ENCODE measurements around the gene MAN1A1. TPM values are rescaled to one million over a fixed set of nuclear protein-coding genes. Genes with fewer than 3 reads are reported as not detected.

Gene MAN1A1
- total RNA-seq, 1 experiment from 2014 or later: 19.0 TPM

DNA sequence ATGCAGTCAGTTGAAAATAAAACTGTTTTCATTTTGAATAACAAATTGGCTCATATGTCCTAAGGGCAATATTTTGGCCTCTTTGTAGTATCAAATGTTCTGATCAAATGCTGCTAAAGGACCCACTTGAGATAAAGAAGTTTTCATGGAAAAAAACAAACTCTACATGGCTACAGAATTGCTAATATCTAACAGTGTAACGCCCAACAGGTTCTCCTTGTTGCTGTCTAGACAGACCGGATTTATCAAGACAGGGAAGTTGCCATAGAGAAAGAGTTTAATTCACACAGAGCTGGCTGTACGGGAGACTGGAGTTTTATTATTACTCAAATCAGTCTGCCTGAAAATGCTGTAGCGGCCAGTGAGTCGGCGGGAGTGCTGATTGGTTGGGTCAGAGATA, 19.4 kb upstream of the MAN1A1 start:
- Histone ChIP-seq H3K9me2 (replicated peaks; ENCODE audit: low read length) (no peaks in the 10 kb centered on the region), H4K20me1 (ENCODE audit: low read length) (no peaks in the 10 kb centered on the region), H3K79me2 (ENCODE audit: low read length) (no peaks in the 10 kb centered on the region), H3F3A (ENCODE audit: low read length, unreplicated experiment) (no peaks in the 10 kb centered on the region), H3K27ac (ENCODE audit: low read length) (no peak overlapping the region), H2AFZ (ENCODE audit: low read length) (no peak overlapping the region), H3K4me1 (ENCODE audit: insufficient read depth, low read length) (no peaks in the 10 kb centered on the region), H3K36me3 (ENCODE audit: low read depth, low read length) (no peaks in the 10 kb centered on the region), H3K27me3 (ENCODE audit: low read length) (no peaks in the 10 kb centered on the region), H3K4me2 (ENCODE audit: low read length) (no peak overlapping the region), H3K9ac (ENCODE audit: low read length) (no peak overlapping the region), H3K4me3 (ENCODE audit: low read length) (no peak overlapping the region), H3K9me3 (ENCODE audit: low read length) (no peaks in the 10 kb centered on the region)
- BruUV-seq (replicated peaks): no TSS peak
- CTCF ChIA-PET: no interaction called here
- intact Hi-C loops (cut with micrococcal nuclease): no loop called here
- POLR2A ChIA-PET (ENCODE audit: unreplicated experiment): no interaction called here
- ATAC-seq (no peak), DNase-seq (no peak)
- no peak for TF ChIP-seq EZH2phosphoT487 (IDR thresholded peaks at IDR 0.05; ENCODE audit: borderline replicate concordance, low read length)
- TF ChIP-seq EZH2 (IDR thresholded peaks at IDR 0.05; ENCODE audit: low read length, unreplicated experiment): no peak
- TF ChIP-seq, protein P1, sequence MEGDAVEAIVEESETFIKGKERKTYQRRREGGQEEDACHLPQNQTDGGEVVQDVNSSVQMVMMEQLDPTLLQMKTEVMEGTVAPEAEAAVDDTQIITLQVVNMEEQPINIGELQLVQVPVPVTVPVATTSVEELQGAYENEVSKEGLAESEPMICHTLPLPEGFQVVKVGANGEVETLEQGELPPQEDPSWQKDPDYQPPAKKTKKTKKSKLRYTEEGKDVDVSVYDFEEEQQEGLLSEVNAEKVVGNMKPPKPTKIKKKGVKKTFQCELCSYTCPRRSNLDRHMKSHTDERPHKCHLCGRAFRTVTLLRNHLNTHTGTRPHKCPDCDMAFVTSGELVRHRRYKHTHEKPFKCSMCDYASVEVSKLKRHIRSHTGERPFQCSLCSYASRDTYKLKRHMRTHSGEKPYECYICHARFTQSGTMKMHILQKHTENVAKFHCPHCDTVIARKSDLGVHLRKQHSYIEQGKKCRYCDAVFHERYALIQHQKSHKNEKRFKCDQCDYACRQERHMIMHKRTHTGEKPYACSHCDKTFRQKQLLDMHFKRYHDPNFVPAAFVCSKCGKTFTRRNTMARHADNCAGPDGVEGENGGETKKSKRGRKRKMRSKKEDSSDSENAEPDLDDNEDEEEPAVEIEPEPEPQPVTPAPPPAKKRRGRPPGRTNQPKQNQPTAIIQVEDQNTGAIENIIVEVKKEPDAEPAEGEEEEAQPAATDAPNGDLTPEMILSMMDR (conservative IDR thresholded peaks at IDR 0.05; ENCODE audit: low read depth, low read length): no peak

DNA sequence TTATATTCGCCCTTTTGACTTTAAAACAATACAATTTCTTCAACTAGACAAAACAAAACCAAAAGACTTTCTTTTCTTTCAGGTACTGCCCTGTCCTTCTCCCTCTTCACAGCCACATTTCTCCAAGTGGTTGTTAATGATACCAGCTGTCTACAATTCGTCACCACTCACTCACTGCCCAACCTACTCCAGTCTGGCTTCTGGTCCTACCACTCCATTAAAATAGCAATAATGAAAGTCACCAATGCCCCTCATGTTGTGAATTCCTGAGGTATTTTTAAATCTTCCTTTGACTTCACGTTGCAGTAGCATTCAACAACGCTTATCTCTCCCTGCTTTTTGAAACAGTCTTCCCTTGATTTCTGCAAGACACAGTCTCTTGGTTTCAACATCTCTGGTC, 11.6 kb upstream of the MAN1A1 start:
- H3K27ac ChIP-seq (ENCODE audit: low read length): no peak overlapping the region
- ChIA-PET CTCF (no interaction called here), POLR2A (ENCODE audit: unreplicated experiment) (no interaction called here)
- H3F3A ChIP-seq (ENCODE audit: low read length, unreplicated experiment): no peaks in the 10 kb centered on the region
- no peaks in the 10 kb centered on the region for H4K20me1 ChIP-seq (ENCODE audit: low read length)
- H3K27me3 ChIP-seq (ENCODE audit: low read length): no peaks in the 10 kb centered on the region
- H3K4me3 ChIP-seq (ENCODE audit: low read length): no peak overlapping the region
- H3K4me2 ChIP-seq (ENCODE audit: low read length): no peak overlapping the region
- TF ChIP-seq, protein P1 (conservative IDR thresholded peaks at IDR 0.05; ENCODE audit: low read depth, low read length): no peak
- no peak for TF ChIP-seq EZH2phosphoT487 (IDR thresholded peaks at IDR 0.05; ENCODE audit: borderline replicate concordance, low read length)
- no peak for TF ChIP-seq EZH2 (IDR thresholded peaks at IDR 0.05; ENCODE audit: low read length, unreplicated experiment)
- H3K9me3 ChIP-seq (ENCODE audit: low read length): no peaks in the 10 kb centered on the region
- intact Hi-C loops (cut with micrococcal nuclease): no loop called here
- no peak overlapping the region for H2AFZ ChIP-seq (ENCODE audit: low read length)
- no peak overlapping the region for H3K9ac ChIP-seq (ENCODE audit: low read length)
- H3K9me2 ChIP-seq (replicated peaks; ENCODE audit: low read length): no peaks in the 10 kb centered on the region
- no peaks in the 10 kb centered on the region for H3K79me2 ChIP-seq (ENCODE audit: low read length)
- no peaks in the 10 kb centered on the region for H3K4me1 ChIP-seq (ENCODE audit: insufficient read depth, low read length)
- H3K36me3 ChIP-seq (ENCODE audit: low read depth, low read length): no peaks in the 10 kb centered on the region
- BruUV-seq (replicated peaks): no TSS peak
- DNase-seq (no peak), ATAC-seq (no peak)

DNA sequence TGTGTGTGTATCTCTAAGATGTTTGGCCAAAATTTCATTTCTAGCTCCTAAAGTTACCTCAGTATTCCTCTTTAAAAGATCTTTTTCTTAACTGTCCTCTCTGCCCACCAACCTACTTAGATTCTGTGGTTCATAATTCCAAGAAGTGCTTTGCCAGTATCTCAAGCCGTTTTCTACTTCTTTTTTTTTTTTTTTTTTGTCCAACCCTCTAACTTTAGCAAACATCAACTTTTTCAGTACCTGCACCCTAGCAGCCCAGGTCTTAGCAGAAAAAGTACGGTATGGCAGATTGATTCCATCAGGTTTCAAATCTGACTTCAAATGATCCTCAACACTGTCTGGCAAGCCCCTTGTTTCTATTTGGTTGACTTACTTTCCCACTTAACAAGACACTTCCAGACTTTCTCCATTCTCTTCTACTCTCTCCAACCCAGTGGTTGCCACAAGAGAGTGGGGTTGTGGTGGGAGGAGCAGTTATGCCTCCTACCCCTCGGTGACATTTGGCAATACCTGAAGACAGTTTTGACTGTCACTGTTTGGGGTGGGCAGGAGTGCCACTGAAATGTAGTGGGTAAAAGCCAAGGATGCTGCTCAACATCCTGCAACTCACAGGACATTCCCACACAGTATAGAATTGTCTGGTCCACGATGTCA, 10.8 kb upstream of the MAN1A1 start:
- no peak for TF ChIP-seq EZH2phosphoT487 (IDR thresholded peaks at IDR 0.05; ENCODE audit: borderline replicate concordance, low read length)
- no peak for TF ChIP-seq EZH2 (IDR thresholded peaks at IDR 0.05; ENCODE audit: low read length, unreplicated experiment)
- TF ChIP-seq, protein P1 (conservative IDR thresholded peaks at IDR 0.05; ENCODE audit: low read depth, low read length): no peak
- Histone ChIP-seq H3K27me3 (ENCODE audit: low read length) (no peaks in the 10 kb centered on the region), H4K20me1 (ENCODE audit: low read length) (no peaks in the 10 kb centered on the region), H2AFZ (ENCODE audit: low read length) (no peak overlapping the region), H3K36me3 (ENCODE audit: low read depth, low read length) (no peaks in the 10 kb centered on the region), H3K9ac (ENCODE audit: low read length) (no peak overlapping the region), H3K9me2 (replicated peaks; ENCODE audit: low read length) (no peaks in the 10 kb centered on the region), H3K4me1 (ENCODE audit: insufficient read depth, low read length) (no peaks in the 10 kb centered on the region), H3K4me2 (ENCODE audit: low read length) (no peak overlapping the region), H3K9me3 (ENCODE audit: low read length) (no peaks in the 10 kb centered on the region), H3K4me3 (ENCODE audit: low read length) (no peak overlapping the region), H3K27ac (ENCODE audit: low read length) (no peak overlapping the region), H3K79me2 (ENCODE audit: low read length) (no peaks in the 10 kb centered on the region), H3F3A (ENCODE audit: low read length, unreplicated experiment) (no peaks in the 10 kb centered on the region)
- ATAC-seq (no peak), DNase-seq (no peak)
- intact Hi-C loops (cut with micrococcal nuclease): no loop called here
- POLR2A ChIA-PET (ENCODE audit: unreplicated experiment): no interaction called here
- CTCF ChIA-PET: interaction anchor here (0.6 kb wide), 1 partner anchor 250 kb away, joined by 3 read pairs; no protein-coding TSS in a partner anchor
- BruUV-seq (replicated peaks): no TSS peak

All from PC-3 (cell line).